Thoracic aorta (tissue), 2 donors: ENCODE results near the gene CFTR. TPM values are rescaled to one million over a fixed set of nuclear protein-coding genes. Genes with fewer than 3 reads are reported as not detected.

ENCODE experiments used
- ATAC-seq: fragments of 150-250 bp; one replicate; pipeline ENCODE4 v1.8.0; 2017; ENCODE audit warnings: low read depth; ENCODE audit not compliant: insufficient number of reproducible peaks, low FRiP score
- DNase-seq: peaks from one replicate; pipeline ENCODE4 v3.0.0-alpha.2; 2020; ENCODE audit warnings: low spot score
- H3K27ac ChIP-seq, 2 donors: fragments of 200-600 bp; sonication (generic); 1 replicate in 1 of 2; 2 replicates in 1 of 2; pipeline ENCODE4 v1.5.1; 2016; ENCODE audit warnings: mild to moderate bottlenecking in 2 of 2, moderate library complexity in 2 of 2
- H3K27me3 ChIP-seq: fragments of 200-600 bp; sonication (generic); replicated peaks from 2 replicates; pipeline ENCODE4 v1.6.0; 2016; ENCODE audit warnings: mild to moderate bottlenecking; ENCODE audit not compliant: insufficient read depth
- H3K36me3 ChIP-seq: fragments of 200-600 bp; sonication (generic); one replicate; pipeline ENCODE4 v1.5.1; 2016
- H3K4me1 ChIP-seq, 2 donors: fragments of 200-600 bp; sonication (generic); 1 replicate in 1 of 2; 2 replicates in 1 of 2; pipeline versions ENCODE4 v1.5.1 to v1.6.0; 2016; ENCODE audit warnings: low read depth in 2 of 2, mild to moderate bottlenecking in 1 of 2; ENCODE audit not compliant: control insufficient read depth in 1 of 2
- H3K4me3 ChIP-seq: fragments of 200-600 bp; sonication (generic); 2 replicates; pipeline ENCODE4 v1.5.1; 2016; ENCODE audit warnings: mild to moderate bottlenecking
- H3K9me3 ChIP-seq: fragments of 200-600 bp; sonication (generic); 2 replicates; pipeline ENCODE4 v1.5.1; 2016
- total RNA-seq, 2 donors: library from RNA; depleted of rRNA; stranded (reverse); fragments of >200 nt; gene quantifications; one replicate each; pipeline versions ENCODE4 v1.1.0 to v1.2.3, GENCODE V29; 2016
- TF ChIP-seq, protein P1 (sequence below): fragments of 200-600 bp; sonication (generic); IDR thresholded peaks from one replicate; pipeline ENCODE4 v1.5.1; 2019; ENCODE audit warnings: antibody characterized with exemption

CFTR gene
- total RNA-seq, 2 donors from 2014 or later = 0.68 TPM; not detected in 1

DNA sequence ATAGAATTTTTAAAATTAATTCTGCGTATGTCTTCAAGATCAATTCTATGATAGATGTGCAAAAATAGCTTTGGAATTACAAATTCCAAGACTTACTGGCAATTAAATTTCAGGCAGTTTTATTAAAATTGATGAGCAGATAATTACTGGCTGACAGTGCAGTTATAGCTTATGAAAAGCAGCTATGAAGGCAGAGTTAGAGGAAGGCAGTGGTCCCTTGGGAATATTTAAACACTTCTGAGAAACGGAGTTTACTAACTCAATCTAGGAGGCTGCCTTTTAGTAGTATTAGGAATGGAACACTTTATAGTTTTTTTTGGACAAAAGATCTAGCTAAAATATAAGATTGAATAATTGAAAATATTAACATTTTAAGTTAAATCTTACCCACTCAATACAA lies 70.8 kb downstream of the CFTR start:
- Histone ChIP-seq H3K36me3 (no peaks in the 10 kb centered on the region), H3K4me3 (no peak overlapping the region), H3K4me1 (no peaks in the 10 kb centered on the region), H3K27ac (no peak overlapping the region), H3K9me3 (no peaks in the 10 kb centered on the region), H3K27me3 (no peaks in the 10 kb centered on the region)
- ATAC-seq = no peak
- TF ChIP-seq, protein P1, sequence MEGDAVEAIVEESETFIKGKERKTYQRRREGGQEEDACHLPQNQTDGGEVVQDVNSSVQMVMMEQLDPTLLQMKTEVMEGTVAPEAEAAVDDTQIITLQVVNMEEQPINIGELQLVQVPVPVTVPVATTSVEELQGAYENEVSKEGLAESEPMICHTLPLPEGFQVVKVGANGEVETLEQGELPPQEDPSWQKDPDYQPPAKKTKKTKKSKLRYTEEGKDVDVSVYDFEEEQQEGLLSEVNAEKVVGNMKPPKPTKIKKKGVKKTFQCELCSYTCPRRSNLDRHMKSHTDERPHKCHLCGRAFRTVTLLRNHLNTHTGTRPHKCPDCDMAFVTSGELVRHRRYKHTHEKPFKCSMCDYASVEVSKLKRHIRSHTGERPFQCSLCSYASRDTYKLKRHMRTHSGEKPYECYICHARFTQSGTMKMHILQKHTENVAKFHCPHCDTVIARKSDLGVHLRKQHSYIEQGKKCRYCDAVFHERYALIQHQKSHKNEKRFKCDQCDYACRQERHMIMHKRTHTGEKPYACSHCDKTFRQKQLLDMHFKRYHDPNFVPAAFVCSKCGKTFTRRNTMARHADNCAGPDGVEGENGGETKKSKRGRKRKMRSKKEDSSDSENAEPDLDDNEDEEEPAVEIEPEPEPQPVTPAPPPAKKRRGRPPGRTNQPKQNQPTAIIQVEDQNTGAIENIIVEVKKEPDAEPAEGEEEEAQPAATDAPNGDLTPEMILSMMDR = no peak
- DNase-seq = no peak

DNA sequence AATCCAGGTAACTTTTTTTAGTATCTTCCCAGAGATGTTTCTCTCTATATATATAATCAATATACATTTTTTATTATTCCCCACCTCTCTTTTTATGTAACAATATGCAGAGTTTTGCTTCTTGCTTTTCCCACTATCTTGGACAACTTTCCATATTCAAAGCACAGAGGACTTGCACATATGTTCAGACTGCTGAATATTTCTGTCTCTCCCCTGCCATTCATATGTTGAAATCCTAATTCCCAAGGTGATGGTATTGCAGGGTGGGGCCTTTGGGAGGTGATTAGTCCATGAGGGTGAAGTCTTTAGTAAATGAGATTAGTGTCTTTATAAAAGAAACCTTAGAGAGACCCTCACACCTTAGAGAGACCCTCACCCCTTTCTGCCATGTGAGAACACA lies 72.8 kb downstream of the CFTR start:
- TF ChIP-seq, protein P1 = no peak
- no peak for ATAC-seq
- Histone ChIP-seq H3K27me3 (no peaks in the 10 kb centered on the region), H3K4me3 (no peak overlapping the region), H3K9me3 (no peaks in the 10 kb centered on the region), H3K4me1 (no peaks in the 10 kb centered on the region), H3K27ac (no peak overlapping the region), H3K36me3 (no peaks in the 10 kb centered on the region)
- no peak for DNase-seq

DNA sequence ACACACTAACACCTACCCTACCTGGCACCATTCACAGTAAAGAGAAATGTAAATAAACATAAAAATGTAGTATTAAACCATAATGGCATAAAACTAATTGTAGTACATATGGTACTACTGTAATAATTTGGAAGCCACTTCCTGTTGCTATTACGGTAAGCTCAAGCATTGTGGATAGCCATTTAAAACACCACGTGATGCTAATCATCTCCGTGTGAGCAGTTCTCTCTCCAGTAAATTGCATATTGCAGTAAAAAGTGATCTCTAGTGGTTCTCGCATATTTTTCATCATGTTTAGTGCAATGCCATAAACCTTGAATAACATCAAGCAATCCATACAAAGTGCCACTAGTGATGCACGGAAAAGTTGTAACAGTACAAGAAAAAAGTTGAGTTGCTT lies 75.4 kb downstream of the CFTR start:
- Histone ChIP-seq H3K27ac (no peak overlapping the region), H3K36me3 (no peaks in the 10 kb centered on the region), H3K4me3 (no peak overlapping the region), H3K4me1 (no peaks in the 10 kb centered on the region), H3K9me3 (no peaks in the 10 kb centered on the region), H3K27me3 (no peaks in the 10 kb centered on the region)
- no peak for DNase-seq
- no peak for ATAC-seq
- TF ChIP-seq, protein P1 = no peak

DNA sequence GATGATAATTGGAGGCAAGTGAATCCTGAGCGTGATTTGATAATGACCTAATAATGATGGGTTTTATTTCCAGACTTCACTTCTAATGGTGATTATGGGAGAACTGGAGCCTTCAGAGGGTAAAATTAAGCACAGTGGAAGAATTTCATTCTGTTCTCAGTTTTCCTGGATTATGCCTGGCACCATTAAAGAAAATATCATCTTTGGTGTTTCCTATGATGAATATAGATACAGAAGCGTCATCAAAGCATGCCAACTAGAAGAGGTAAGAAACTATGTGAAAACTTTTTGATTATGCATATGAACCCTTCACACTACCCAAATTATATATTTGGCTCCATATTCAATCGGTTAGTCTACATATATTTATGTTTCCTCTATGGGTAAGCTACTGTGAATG lies 79.6 kb downstream of the CFTR start:
- TF ChIP-seq, protein P1 = no peak
- H3K9me3 ChIP-seq = no peaks in the 10 kb centered on the region
- DNase-seq (no peak), ATAC-seq (no peak)
- H3K36me3 ChIP-seq = no peaks in the 10 kb centered on the region
- H3K27ac ChIP-seq = no peak overlapping the region
- no peaks in the 10 kb centered on the region for H3K4me1 ChIP-seq
- H3K4me3 ChIP-seq = no peak overlapping the region
- H3K27me3 ChIP-seq = no peaks in the 10 kb centered on the region

DNA sequence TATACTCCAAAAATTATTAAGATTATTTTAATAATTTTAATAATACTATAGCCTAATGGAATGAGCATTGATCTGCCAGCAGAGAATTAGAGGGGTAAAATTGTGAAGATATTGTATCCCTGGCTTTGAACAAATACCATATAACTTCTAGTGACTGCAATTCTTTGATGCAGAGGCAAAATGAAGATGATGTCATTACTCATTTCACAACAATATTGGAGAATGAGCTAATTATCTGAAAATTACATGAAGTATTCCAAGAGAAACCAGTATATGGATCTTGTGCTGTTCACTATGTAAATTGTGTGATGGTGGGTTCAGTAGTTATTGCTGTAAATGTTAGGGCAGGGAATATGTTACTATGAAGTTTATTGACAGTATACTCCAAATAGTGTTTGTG lies 80.2 kb downstream of the CFTR start:
- no peaks in the 10 kb centered on the region for H3K27me3 ChIP-seq
- no peak for ATAC-seq
- no peaks in the 10 kb centered on the region for H3K9me3 ChIP-seq
- TF ChIP-seq, protein P1 = no peak
- H3K4me3 ChIP-seq = no peak overlapping the region
- no peak overlapping the region for H3K27ac ChIP-seq
- no peaks in the 10 kb centered on the region for H3K36me3 ChIP-seq
- H3K4me1 ChIP-seq = no peaks in the 10 kb centered on the region
- no peak for DNase-seq
